Measurements from ENCODE around the gene SPR.

Gene SPR

GRCh38 chr2:72923833-72924352 lies 36.7 kb downstream of the SPR start:
- H3K27me3 ChIP-seq = peaks cover 15 to 100% of the 10 kb centered on the region in 2 donors
- peaks cover 0 to 36% (median 23%) of the 10 kb centered on the region in 4 donors for H3K4me1 ChIP-seq
- no peak for DNase-seq
- TF ChIP-seq CTCF (IDR thresholded peaks at IDR 0.05) = no peak
- no peaks in the 10 kb centered on the region for H3K36me3 ChIP-seq
- no peaks in the 10 kb centered on the region for H3K9me3 ChIP-seq
- H3K4me3 ChIP-seq = no peak overlapping the region
- H3K27ac ChIP-seq = no peak overlapping the region
- intact Hi-C loops (cut with DNase I; ENCODE audit: low total_unique reads) = no loop called here

DNA sequence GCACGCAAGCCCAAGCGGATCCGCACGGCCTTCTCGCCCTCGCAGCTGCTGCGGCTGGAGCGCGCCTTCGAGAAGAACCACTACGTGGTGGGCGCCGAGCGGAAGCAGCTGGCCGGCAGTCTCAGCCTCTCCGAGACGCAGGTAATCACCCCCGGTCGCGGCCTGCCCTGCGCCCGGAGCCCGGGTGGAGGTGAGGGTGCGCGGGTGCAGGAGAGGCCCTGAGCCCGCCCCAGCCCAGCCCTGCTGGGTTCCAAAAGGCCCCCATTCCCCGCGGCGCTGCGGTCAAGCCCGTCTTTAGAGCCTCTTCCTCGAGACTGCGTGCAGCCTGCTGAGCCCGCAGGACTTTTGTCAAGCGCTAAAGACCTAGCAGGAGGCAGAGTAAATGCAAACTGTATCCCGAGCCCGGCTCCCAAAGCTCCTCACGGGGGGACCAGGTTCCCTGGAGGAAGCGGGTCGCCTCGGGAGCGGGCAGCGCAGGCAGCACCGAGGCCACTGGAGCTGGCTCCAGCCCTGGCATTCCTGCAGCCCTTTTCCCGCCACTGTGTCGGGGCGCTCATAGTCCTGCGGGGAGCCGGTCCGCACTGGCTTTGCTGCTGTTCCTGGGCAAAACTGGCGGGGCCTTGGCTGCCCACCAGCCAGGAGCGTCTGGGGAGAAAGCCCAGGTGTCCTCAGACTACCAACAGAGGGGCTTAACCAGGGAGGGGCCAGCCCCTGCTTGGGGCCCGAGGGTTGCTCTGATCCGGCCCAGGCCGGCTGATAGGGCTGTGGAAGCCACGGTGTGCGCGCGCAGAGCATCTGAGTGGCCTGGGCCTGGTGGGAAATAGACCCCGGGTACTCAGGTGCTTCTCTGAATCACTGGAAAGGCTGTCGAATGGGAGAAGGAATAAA lies 37.4 kb downstream of the SPR start:
- DNase-seq = peak in 1 of 2 donors; percentile 60
- Histone ChIP-seq H3K4me1 (peaks cover 0 to 34% (median 23%) of the 10 kb centered on the region in 4 donors), H3K27me3 (peaks cover 15 to 100% of the 10 kb centered on the region in 2 donors), H3K36me3 (no peaks in the 10 kb centered on the region), H3K4me3 (no peak overlapping the region), H3K9me3 (no peaks in the 10 kb centered on the region), H3K27ac (no peak overlapping the region)
- TF ChIP-seq CTCF (IDR thresholded peaks at IDR 0.05) = no peak
- intact Hi-C loops (cut with DNase I; ENCODE audit: low total_unique reads) = no loop called here

- Histone ChIP-seq H3K9me3 (no peaks in the 10 kb centered on the region), H3K4me1 (peaks cover 0 to 26% (median 17%) of the 10 kb centered on the region in 4 donors), H3K27me3 (peaks cover 8 to 94% of the 10 kb centered on the region in 2 donors), H3K4me3 (no peak overlapping the region), H3K27ac (no peak overlapping the region), H3K36me3 (no peaks in the 10 kb centered on the region)
- intact Hi-C loops (cut with DNase I; ENCODE audit: low total_unique reads) = no loop called here
- TF ChIP-seq CTCF (IDR thresholded peaks at IDR 0.05) = no peak
- peak in 1 of 2 donors; percentile 51 for DNase-seq
These were observed 38.2 kb downstream of the SPR start for GRCh38 chr2:72925328-72925943.

DNA sequence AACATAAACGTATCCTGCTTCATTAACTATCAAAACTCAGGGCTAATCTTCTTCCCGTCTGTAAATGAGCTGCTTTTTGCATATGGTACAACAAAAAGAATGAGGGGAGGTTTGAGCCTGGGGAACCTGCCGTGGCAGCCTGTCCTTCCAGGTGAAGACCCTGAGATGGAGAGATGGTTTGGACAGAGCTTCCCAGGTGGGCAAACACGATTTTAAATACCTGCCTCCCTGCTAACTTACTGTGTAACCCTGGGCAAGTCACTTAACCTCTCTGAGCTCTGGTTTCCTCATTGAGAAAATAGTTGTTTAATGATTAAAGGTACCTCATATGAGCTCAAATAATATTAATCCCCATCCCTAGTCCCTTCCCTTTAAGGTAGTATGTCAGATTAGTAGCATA lies 39.2 kb downstream of the SPR start:
- intact Hi-C loops (cut with DNase I; ENCODE audit: low total_unique reads) = no loop called here

More for the DNA sequence above, 39.2 kb downstream of the SPR start:
- Histone ChIP-seq H3K9me3 (no peaks in the 10 kb centered on the region), H3K36me3 (no peaks in the 10 kb centered on the region), H3K4me1 (peaks cover 0 to 20% (median 12%) of the 10 kb centered on the region in 4 donors), H3K27ac (no peak overlapping the region), H3K27me3 (peaks cover 8 to 85% of the 10 kb centered on the region in 2 donors), H3K4me3 (no peak overlapping the region)
- no peak for TF ChIP-seq CTCF (IDR thresholded peaks at IDR 0.05)
- DNase-seq = no peak
